Transverse colon (tissue), 3 donors: ENCODE data around the gene ZFP92.

Source experiments
- EP300 ChIP-seq: sonication (generic); formaldehyde crosslinking; IDR thresholded peaks from one replicate; pipeline ENCODE4 v1.6.1; 2017; ENCODE audit warnings: antibody characterized with exemption, low read depth
- POLR2A ChIP-seq: fragments of 450-650 bp; IDR thresholded peaks from one replicate; pipeline ENCODE4 v1.6.1; 2016; ENCODE audit warnings: antibody characterized with exemption, mild to moderate bottlenecking, moderate library complexity
- TF ChIP-seq, protein P1 (sequence below), 5 experiments: fragments of 200-600 bp in 3 of 5; fragments of 450-650 bp in 2 of 5; sonication (generic) in 3 of 5; IDR thresholded peaks; 1 replicate in 2 of 5; 2 replicates in 3 of 5; pipeline ENCODE4 v1.5.1; 2016 to 2017; ENCODE audit warnings: antibody characterized with exemption in 5 of 5, inconsistent platforms in 3 of 5, mild to moderate bottlenecking in 2 of 5, moderate library complexity in 1 of 5

GRCh38 chrX:153396320-153397195 is 14.7 kb upstream of the ZFP92 start:
- TF ChIP-seq, protein P1, sequence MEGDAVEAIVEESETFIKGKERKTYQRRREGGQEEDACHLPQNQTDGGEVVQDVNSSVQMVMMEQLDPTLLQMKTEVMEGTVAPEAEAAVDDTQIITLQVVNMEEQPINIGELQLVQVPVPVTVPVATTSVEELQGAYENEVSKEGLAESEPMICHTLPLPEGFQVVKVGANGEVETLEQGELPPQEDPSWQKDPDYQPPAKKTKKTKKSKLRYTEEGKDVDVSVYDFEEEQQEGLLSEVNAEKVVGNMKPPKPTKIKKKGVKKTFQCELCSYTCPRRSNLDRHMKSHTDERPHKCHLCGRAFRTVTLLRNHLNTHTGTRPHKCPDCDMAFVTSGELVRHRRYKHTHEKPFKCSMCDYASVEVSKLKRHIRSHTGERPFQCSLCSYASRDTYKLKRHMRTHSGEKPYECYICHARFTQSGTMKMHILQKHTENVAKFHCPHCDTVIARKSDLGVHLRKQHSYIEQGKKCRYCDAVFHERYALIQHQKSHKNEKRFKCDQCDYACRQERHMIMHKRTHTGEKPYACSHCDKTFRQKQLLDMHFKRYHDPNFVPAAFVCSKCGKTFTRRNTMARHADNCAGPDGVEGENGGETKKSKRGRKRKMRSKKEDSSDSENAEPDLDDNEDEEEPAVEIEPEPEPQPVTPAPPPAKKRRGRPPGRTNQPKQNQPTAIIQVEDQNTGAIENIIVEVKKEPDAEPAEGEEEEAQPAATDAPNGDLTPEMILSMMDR (IDR thresholded peaks at IDR 0.05): no peak
- no peak for TF ChIP-seq POLR2A
- no peak for TF ChIP-seq EP300
